Measurements from ENCODE around the gene PKP4.

The PKP4 gene

GRCh38 chr2:158539176-158540005 is 82.6 kb downstream of the PKP4 start:
- DNase-seq (ENCODE audit: low read depth, low spot score) = peak; percentile 11

- no peak for DNase-seq (ENCODE audit: low read depth, low spot score)
These were observed 85.8 kb downstream of the PKP4 start for GRCh38 chr2:158542577-158542976.

- no peak for DNase-seq (ENCODE audit: low read depth, low spot score)
These were observed 87.2 kb downstream of the PKP4 start for GRCh38 chr2:158543957-158544356.

GRCh38 chr2:158544998-158545397 is 88.2 kb downstream of the PKP4 start:
- no peak for DNase-seq (ENCODE audit: low read depth, low spot score)

GRCh38 chr2:158546412-158547144 is 89.8 kb downstream of the PKP4 start:
- no peak for DNase-seq (ENCODE audit: low read depth, low spot score)

GRCh38 chr2:158553257-158553656 is 96.5 kb downstream of the PKP4 start:
- DNase-seq (ENCODE audit: low read depth, low spot score) = no peak

- DNase-seq (ENCODE audit: low read depth, low spot score) = no peak
These were observed 98.2 kb downstream of the PKP4 start for GRCh38 chr2:158554996-158555395.

GRCh38 chr2:158556124-158556523 is 99.4 kb downstream of the PKP4 start:
- DNase-seq (ENCODE audit: low read depth, low spot score) = no peak

- no peak for DNase-seq (ENCODE audit: low read depth, low spot score)
These were observed 101.0 kb downstream of the PKP4 start for GRCh38 chr2:158557752-158558151.

- no peak for DNase-seq (ENCODE audit: low read depth, low spot score)
These were observed 102.5 kb downstream of the PKP4 start for GRCh38 chr2:158559252-158559651.

- no peak for DNase-seq (ENCODE audit: low read depth, low spot score)
These were observed 103.5 kb downstream of the PKP4 start for GRCh38 chr2:158560259-158560658.

GRCh38 chr2:158561054-158561453 is 104.3 kb downstream of the PKP4 start:
- DNase-seq (ENCODE audit: low read depth, low spot score) = no peak

GRCh38 chr2:158567208-158567607 is 110.5 kb downstream of the PKP4 start:
- DNase-seq (ENCODE audit: low read depth, low spot score) = no peak

- no peak for DNase-seq (ENCODE audit: low read depth, low spot score)
These were observed 112.5 kb downstream of the PKP4 start for GRCh38 chr2:158569284-158569683.

GRCh38 chr2:158570869-158571268 is 114.1 kb downstream of the PKP4 start:
- no peak for DNase-seq (ENCODE audit: low read depth, low spot score)

GRCh38 chr2:158573739-158574138 is 117.0 kb downstream of the PKP4 start:
- no peak for DNase-seq (ENCODE audit: low read depth, low spot score)

GRCh38 chr2:158575051-158575635 is 118.4 kb downstream of the PKP4 start:
- no peak for DNase-seq (ENCODE audit: low read depth, low spot score)

- DNase-seq (ENCODE audit: low read depth, low spot score) = no peak
These were observed 120.4 kb downstream of the PKP4 start for GRCh38 chr2:158577141-158577540.

- no peak for DNase-seq (ENCODE audit: low read depth, low spot score)
These were observed 122.1 kb downstream of the PKP4 start for GRCh38 chr2:158578703-158579330.

GRCh38 chr2:158579928-158580327 is 123.2 kb downstream of the PKP4 start:
- no peak for DNase-seq (ENCODE audit: low read depth, low spot score)

- DNase-seq (ENCODE audit: low read depth, low spot score) = no peak
These were observed 124.0 kb downstream of the PKP4 start for GRCh38 chr2:158580760-158581159.

- no peak for DNase-seq (ENCODE audit: low read depth, low spot score)
These were observed 125.9 kb downstream of the PKP4 start for GRCh38 chr2:158582670-158583069.

Data from brain pericyte (primary cell).